Measurements from ENCODE around the gene ATP8B1. TPM values are rescaled to one million over a fixed set of nuclear protein-coding genes. Genes with fewer than 3 reads are reported as not detected.

Gene ATP8B1
- total RNA-seq, 1 donor from 2014 or later, result 38.7 TPM

DNA sequence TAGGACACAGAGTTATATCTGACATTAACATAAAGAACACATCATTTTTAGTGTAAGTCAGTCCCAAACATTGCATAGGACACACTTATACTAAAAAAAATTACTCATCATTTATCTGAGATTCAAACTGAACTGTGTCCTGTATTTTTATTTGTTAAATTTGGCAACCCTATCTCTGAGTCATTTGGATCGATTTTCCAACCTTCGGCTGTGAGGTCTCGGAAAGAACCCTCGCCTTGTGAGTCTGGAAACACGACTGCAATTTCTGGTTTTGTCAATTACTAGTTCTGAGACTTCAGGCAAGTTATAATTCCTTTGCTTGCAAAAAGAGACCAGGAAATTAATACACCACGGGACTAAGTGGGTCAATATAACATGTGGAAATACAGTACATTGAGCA lies 14.0 kb downstream of the ATP8B1 start:
- TF ChIP-seq CTCF (IDR thresholded peaks at IDR 0.05), result no peak
- Mint-ChIP-seq H3K27ac (ENCODE audit: unreplicated experiment) (peak overlapping the region; percentile 95), H3K4me3 (ENCODE audit: unreplicated experiment) (peak overlapping the region; percentile 64), H3K36me3 (ENCODE audit: unreplicated experiment) (no peaks in the 10 kb centered on the region), H3K9me3 (ENCODE audit: unreplicated experiment) (no peaks in the 10 kb centered on the region), H3K27me3 (ENCODE audit: unreplicated experiment) (no peaks in the 10 kb centered on the region), H3K4me1 (ENCODE audit: unreplicated experiment) (peaks cover 80% of the 10 kb centered on the region)
- no peak for DNase-seq (ENCODE audit: extremely low spot score, unreplicated experiment)

DNA sequence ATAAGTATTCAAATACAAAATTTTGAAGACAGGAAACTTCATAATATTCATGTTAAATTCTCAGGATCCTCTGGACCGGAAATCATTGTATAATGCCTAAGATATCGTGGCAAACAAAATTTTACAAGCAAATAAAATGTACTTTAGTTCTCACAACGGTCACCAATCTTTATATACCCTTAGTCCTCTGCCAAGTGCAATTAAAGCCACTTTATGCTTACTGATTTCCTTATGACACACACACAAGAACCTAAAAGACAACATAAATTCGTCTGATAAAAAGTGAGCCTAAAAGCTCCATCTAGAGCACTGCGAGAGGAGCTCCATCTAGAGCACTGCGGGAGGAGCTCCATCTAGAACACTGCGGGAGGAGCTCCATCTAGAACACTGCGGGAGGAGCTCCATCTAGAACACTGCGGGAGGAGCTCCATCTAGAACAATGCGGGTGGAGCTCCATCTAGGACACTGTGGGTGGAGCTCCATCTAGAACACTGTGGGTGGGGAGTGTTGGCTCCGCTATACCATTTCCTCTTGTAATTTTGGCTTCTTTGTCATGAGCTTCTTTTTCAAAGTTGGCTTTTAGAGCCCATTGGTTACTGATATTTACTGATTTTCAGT lies 15.9 kb downstream of the ATP8B1 start:
- Mint-ChIP-seq H3K36me3 (ENCODE audit: unreplicated experiment) (no peaks in the 10 kb centered on the region), H3K27ac (ENCODE audit: unreplicated experiment) (peak overlapping the region; percentile 95), H3K27me3 (ENCODE audit: unreplicated experiment) (no peaks in the 10 kb centered on the region), H3K4me3 (ENCODE audit: unreplicated experiment) (no peak overlapping the region), H3K9me3 (ENCODE audit: unreplicated experiment) (no peaks in the 10 kb centered on the region), H3K4me1 (ENCODE audit: unreplicated experiment) (peaks cover 76% of the 10 kb centered on the region)
- no peak for TF ChIP-seq CTCF (IDR thresholded peaks at IDR 0.05)
- no peak for DNase-seq (ENCODE audit: extremely low spot score, unreplicated experiment)

- Mint-ChIP-seq H3K4me3 (ENCODE audit: unreplicated experiment) (no peak overlapping the region), H3K9me3 (ENCODE audit: unreplicated experiment) (no peaks in the 10 kb centered on the region), H3K36me3 (ENCODE audit: unreplicated experiment) (no peaks in the 10 kb centered on the region), H3K27ac (ENCODE audit: unreplicated experiment) (peak overlapping the region; percentile 80), H3K27me3 (ENCODE audit: unreplicated experiment) (no peaks in the 10 kb centered on the region), H3K4me1 (ENCODE audit: unreplicated experiment) (peaks cover 77% of the 10 kb centered on the region)
- no peak for TF ChIP-seq CTCF (IDR thresholded peaks at IDR 0.05)
- DNase-seq (ENCODE audit: extremely low spot score, unreplicated experiment), result no peak
Observed at GRCh38 chr18:57785751-57786437, 17.2 kb downstream of the ATP8B1 start.

DNA sequence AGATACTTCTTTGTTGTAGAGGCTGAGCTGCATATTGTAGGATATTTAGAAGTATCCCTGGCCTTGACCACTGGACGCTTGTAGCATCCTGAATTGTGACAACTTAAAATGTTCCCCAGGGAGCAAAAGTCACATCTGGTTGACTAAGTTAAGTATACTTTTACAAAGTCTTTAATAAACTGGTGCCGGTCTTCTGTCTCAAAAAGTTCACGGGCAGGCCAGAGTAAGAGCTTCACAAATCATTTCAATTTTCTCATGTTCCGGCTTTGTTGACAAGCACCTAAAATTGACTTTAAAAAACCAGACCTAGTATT lies 18.4 kb downstream of the ATP8B1 start:
- Mint-ChIP-seq H3K4me3 (ENCODE audit: unreplicated experiment) (no peak overlapping the region), H3K27me3 (ENCODE audit: unreplicated experiment) (no peaks in the 10 kb centered on the region)

More for the DNA sequence above, 18.4 kb downstream of the ATP8B1 start:
- Mint-ChIP-seq H3K36me3 (ENCODE audit: unreplicated experiment) (no peaks in the 10 kb centered on the region), H3K4me1 (ENCODE audit: unreplicated experiment) (peaks cover 80% of the 10 kb centered on the region), H3K9me3 (ENCODE audit: unreplicated experiment) (no peaks in the 10 kb centered on the region), H3K27ac (ENCODE audit: unreplicated experiment) (peak overlapping the region; percentile 93)
- no peak for TF ChIP-seq CTCF (IDR thresholded peaks at IDR 0.05)
- DNase-seq (ENCODE audit: extremely low spot score, unreplicated experiment), result no peak

Data from osteocyte (in vitro differentiated cells).